ENCODE measurements around the gene LBX2.

DNA sequence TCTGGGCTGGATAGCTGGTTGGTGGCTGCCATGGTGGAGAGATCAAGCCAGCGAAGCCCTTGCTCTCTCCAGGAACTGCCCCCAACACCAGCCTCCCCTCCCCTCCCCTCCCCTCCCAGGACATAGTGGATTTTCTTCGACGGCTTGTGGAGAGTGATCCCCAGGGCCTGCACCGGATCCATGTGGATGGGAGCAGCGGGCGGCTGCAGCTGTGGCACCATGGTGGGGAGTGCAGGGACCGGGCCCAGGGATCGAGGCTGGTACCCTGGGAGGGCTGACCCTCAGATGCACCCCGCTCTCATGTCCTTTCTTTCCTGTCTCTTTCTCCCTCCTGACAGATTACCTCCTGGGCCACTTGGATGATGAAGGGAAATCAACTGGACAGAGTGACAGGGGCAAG, 9.5 kb downstream of the LBX2 start:
- TF ChIP-seq YY1 (IDR thresholded peaks at IDR 0.05; ENCODE audit: insufficient read depth, insufficient read length) (no peak), ZNF274 (IDR thresholded peaks at IDR 0.05; ENCODE audit: low read depth, low read length) (no peak)
